ENCODE measurements around the gene DLG1.

DLG1 gene

GRCh38 chr3:197026481-197026866 is 271.9 kb downstream of the DLG1 start:
- no peak for DNase-seq

- no peak for DNase-seq
These were observed 272.5 kb downstream of the DLG1 start for GRCh38 chr3:197025736-197026480.

- no peak for DNase-seq
These were observed 273.3 kb downstream of the DLG1 start for GRCh38 chr3:197024881-197025735.

DNA sequence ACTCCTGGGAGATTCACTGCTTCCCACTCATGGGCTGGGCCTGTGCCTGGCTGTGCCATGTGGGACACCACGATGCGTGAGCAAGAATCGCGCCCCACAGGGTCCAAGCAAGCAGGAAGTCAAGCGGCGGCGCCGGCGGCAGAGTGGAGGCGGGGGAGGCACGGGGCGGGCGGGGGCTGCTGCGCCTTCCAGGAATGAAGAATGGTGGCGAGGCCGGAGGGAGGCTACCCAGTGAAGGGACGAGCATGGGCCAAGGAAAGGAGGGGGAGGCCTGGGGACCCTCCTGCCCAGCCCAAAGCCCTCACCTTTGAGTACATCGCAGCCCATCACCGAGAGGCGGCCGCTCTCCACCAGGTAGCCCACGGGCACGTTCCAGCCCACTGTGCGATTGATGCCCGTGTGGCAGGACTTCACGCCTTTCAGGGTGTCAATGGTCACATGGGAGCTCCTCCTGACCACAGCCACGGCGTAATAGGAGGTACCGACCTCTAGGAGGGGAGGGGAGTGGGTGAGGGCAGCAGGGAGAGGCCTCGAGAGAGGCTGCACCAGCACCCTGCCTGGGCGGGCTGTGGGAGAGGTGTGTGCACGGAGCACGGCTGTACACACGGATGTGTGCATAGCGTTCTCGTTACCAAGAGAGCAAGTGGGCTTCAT is 274.3 kb downstream of the DLG1 start:
- no peak for DNase-seq

- no peak for DNase-seq
These were observed 275.0 kb downstream of the DLG1 start for GRCh38 chr3:197023241-197023997.

DNA sequence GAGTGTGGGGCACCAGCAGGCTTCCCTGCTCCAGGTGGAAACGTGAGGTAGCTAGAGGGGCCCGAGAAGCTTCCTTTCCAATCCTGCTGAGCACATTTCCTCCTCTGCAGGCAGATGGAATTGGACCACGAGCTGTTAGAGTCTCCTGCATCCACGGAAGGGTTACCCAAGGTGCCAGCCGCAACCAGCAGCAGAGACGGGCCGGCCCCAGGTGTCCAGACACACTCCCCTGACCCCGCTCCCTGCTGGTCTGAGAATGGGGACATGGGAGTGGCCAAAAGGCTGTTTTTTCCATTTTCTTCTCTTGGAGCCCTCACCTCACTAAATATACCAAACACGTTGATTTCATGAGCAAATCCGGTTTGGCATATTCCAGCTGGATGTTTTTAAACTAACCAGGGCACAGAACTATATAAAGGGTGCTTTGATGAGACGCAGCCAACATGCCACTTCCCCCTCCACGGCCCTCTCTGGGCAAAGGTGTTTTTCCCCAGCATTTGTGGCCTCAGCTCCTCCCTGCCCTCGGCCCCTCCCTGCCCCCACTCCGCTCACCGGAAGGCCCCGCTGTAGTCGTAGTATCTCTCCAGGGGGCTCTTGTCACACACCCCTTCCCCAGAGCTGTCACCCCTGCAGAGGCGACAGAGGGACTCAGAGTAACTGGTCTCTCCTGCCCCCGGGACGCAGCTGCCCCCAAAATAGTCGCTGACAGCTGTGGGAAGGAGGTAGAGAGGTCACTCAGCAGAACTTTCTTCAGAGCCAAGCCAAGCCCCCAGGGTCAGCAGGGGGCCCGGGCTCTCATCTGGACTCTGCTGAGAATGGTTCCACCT is 275.8 kb downstream of the DLG1 start:
- no peak for DNase-seq

DNA sequence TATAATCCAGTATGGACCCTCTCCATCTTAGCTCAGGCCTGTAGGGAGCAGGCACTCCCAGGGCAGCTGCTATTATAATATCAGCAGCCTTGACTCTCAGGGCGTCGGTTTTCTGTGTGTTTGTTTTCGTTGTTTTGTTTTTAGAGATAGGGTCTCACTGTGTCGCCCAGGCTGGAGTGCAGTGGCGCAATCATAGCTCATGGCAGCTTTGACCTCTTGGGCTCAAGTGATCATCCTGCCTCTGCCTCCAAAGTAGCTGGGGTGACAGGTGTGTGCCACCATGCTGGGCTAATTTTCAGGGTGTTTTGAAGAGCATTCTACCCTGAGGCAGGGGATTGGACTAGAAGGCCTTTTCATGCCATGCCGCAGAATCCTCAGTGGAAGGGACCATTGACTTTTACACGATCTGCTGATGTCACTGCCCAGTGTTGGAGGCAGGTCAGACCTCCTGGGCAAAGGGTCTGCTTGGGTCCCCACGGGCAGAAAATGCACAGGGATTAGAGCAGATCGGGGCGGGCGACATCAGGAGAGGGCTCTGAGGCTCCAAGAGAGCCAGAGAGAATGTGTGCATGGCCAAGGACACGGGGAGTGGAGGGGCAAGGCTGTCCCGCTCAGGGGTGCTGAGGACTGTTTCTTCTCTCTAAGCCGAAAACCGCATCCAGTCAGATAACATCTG is 276.5 kb downstream of the DLG1 start:
- DNase-seq = no peak

- no peak for DNase-seq
These were observed 277.2 kb downstream of the DLG1 start for GRCh38 chr3:197021231-197021630.

DNA sequence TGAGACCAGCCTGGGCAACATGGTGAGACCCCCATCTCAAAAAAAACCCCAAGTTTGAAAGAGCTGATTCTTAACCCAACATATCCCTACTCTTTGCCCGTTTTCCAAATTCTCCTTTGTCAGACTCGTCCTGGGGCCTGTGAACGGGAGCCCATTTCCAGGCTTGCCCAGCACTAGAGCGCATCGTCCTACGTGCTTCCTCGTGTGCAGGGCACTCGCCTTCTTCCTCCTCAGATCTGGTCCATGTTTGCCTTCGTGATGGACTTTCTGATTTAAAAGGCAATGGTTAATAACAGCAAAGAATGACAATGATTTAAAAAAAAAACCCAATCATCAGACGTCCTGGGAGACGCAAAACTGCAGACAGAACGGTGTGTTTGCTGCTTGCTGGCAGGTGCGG is 278.9 kb downstream of the DLG1 start:
- no peak for DNase-seq

- DNase-seq = no peak
These were observed 279.4 kb downstream of the DLG1 start for GRCh38 chr3:197019021-197019420.

- DNase-seq = no peak
These were observed 281.4 kb downstream of the DLG1 start for GRCh38 chr3:197017003-197017402.

GRCh38 chr3:197015790-197016736 is 282.3 kb downstream of the DLG1 start:
- DNase-seq = no peak

DNA sequence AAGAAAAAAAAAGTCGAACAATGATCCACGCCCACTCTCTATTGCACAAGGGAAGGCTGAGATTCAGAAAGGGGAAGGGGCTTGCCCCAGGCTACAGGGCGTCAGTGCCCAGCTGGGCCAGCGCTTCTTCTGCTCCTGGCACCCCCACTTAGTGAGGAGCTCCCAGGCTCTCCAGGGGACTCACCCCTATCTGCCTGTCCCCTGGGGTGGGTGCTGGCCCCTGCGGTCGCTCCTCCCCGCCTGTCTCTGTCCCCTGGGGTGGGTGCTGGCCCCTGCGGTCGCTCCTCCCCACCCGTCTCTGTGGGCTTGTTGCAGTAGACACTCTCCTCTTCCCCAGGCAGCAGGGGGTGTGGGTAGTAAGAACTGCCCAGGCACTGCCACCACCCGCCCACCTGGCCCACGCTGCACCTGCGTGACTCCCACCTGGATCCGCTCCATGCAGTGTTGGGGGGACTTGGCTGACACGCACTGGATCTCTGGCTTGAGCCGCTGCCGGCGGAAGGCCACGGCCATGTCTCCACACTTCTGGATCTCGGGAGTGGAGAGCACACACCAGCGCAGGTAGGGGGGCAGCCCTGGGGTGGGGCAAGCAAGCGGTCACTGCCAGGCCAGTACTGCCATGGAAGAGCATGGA is 283.4 kb downstream of the DLG1 start:
- no peak for DNase-seq

DNA sequence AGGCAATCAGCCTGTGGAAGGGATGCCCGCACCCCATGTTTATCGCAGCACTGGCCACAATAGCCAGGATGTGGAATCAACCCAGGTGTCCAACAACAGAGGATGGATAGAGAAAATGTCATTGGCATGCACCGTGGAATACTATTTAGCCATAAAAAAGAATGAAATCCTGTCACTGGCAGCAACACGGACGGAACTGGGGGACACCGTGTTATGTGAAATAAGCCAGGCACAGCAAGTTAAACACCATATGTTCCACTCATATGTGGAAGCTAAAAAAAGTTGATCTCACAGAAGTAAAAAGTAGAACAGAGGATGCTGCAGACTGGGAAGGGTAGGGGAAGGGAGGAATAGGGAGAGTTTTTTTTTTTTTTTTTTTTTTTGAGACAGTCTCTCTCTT is 284.4 kb downstream of the DLG1 start:
- no peak for DNase-seq

- DNase-seq = no peak
These were observed 285.9 kb downstream of the DLG1 start for GRCh38 chr3:197012540-197012883.

GRCh38 chr3:197011780-197012539 is 286.5 kb downstream of the DLG1 start:
- no peak for DNase-seq

DNA sequence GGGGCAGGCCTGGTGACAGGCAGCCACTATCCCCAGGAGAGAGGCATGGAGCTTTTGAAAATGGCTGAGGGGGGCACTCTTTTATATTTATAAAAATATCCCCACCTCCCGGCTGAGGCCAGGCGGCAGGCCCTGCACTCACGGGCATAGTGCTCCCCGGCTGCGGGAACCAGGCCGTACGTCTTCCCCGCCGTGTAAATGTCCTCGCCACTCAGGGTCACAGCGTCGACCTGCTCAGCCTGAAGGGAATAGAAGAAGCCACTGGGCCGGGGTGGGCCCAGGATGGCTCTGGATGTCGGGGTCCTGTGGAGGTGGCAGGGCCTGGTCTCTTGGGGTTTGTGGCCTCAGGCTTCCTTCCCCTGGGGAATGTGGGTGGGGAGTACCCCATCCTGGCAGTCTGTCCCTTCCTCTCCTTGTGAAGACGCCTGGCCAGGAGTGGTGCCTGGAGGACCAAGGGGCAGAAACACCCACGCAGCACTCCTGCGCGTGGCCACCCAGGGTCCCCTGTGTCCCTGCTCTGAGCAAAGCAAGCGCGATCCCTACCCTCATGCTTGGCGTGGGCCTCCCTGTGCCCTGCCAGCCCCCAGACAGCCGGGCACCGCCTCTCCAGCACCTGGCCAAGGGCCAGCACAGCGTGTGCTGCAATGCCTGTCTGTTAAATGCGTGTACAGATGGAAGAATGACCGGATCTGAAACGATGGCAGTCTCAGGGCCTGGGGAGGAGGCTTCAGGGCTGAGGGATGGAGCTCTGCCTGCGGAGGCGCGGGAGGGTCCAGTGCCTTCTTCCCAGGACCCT is 287.7 kb downstream of the DLG1 start:
- no peak for DNase-seq

DNA sequence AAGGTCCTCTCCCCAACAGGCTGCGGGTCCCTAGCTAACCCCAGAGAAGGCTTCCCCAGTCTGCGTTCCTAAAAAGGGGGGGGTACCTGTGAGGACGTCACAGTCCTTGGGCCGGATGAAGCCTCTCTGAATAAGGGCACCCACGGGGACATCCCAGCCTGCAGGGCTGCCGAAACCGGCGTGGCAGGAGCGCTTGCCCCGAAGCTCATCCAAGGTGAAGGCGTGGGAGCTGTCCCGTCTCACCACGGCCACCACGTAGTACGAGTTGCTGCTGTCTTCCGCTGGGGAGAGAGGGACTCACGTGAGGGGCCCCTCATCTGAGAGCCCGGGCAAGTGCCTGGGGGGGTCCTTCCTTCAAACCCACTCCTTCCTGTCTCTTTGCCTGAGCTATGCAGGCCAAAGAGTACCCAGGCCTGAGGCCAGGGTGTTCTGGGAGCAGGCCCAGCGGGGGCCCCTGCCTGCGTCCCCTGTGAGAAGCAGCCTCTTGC is 288.8 kb downstream of the DLG1 start:
- DNase-seq = no peak

Measured in stimulated activated CD4-positive, alpha-beta T cell treated with anti-CD3 and anti-CD28 coated beads, Interleukin-1b, Interleukin-23, amount 100 ng/mL, for 48 hours (primary cell).